A673 (cell line): ENCODE measurements around the gene PRDM4. TPM values are rescaled to one million over a fixed set of nuclear protein-coding genes. Genes with fewer than 3 reads are reported as not detected.

Experiments used
- BruUV-seq: library from RNA; stranded (reverse); fragments of 400-500 nt; replicated peaks from 2 replicates; lab custom pipeline; 2021; lab: Mats Ljungman, UMichigan
- CTCF ChIA-PET: fragments of 300-600 bp; sonication (Branson Sonifier 250); formaldehyde crosslinking; loops from one replicate; lab custom pipeline; 2022; ENCODE audit warnings: antibody characterized with exemption; lab: Charles Lee
- POLR2A ChIA-PET: fragments of 300-600 bp; sonication (Branson Sonifier 250); formaldehyde crosslinking; loops from one replicate; lab custom pipeline; 2022; ENCODE audit warnings: antibody characterized with exemption; ENCODE audit not compliant: low non-redundant PET; lab: Charles Lee
- DNase-seq: peaks from one replicate; pipeline ENCODE4 v3.0.0-alpha.2; 2015; ENCODE audit warnings: low spot score
- H3K27ac ChIP-seq: fragments of 200-600 bp; sonication (generic); 2 replicates; pipeline ENCODE4 v1.5.1; 2016; ENCODE audit warnings: mixed run types, low read depth, mild to moderate bottlenecking, mixed read lengths, antibody characterized with exemption, low read length; ENCODE audit not compliant: poor library complexity, severe bottlenecking
- H3K27me3 ChIP-seq: fragments of 200-600 bp; sonication (generic); replicated peaks from 2 replicates; pipeline ENCODE4 v1.6.1; 2017; ENCODE audit warnings: mixed run types, low read depth, mild to moderate bottlenecking, mixed read lengths, antibody characterized with exemption, low read length; ENCODE audit not compliant: insufficient read depth, poor library complexity
- H3K36me3 ChIP-seq: fragments of 200-600 bp; sonication (generic); 2 replicates; pipeline ENCODE4 v1.6.1; 2016; ENCODE audit warnings: mixed run types, mild to moderate bottlenecking, mixed read lengths, antibody characterized with exemption, low read length; ENCODE audit not compliant: insufficient read depth, poor library complexity, severe bottlenecking
- H3K4me1 ChIP-seq: fragments of 200-600 bp; sonication (generic); 2 replicates; pipeline ENCODE4 v1.6.1; 2017; ENCODE audit warnings: mixed run types, mild to moderate bottlenecking, mixed read lengths, antibody characterized with exemption, low read length; ENCODE audit not compliant: insufficient read depth, poor library complexity, severe bottlenecking
- H3K4me3 ChIP-seq: fragments of 200-600 bp; sonication (generic); 2 replicates; pipeline ENCODE4 v1.5.1; 2016; ENCODE audit warnings: low read depth, mixed run types, mild to moderate bottlenecking, mixed read lengths, low read length; ENCODE audit not compliant: poor library complexity, severe bottlenecking
- H3K9me3 ChIP-seq: fragments of 200-600 bp; sonication (generic); 2 replicates; pipeline ENCODE4 v1.6.1; 2016; ENCODE audit warnings: mixed run types, low read depth, mild to moderate bottlenecking, mixed read lengths, antibody characterized with exemption, low read length; ENCODE audit not compliant: poor library complexity, severe bottlenecking
- CTCF ChIP-seq: fragments of 300-800, 200-600 bp; sonication (generic); conservative IDR thresholded peaks from 2 replicates; pipeline ENCODE4 v1.5.1; 2017; ENCODE audit warnings: low read depth, mild to moderate bottlenecking, antibody characterized with exemption, low read length, moderate library complexity, mixed read lengths
- EZH2 ChIP-seq: fragments of 200-600 bp; sonication (generic); IDR thresholded peaks from 2 replicates; pipeline ENCODE4 v1.6.1; 2017; ENCODE audit warnings: borderline replicate concordance, low read depth, mild to moderate bottlenecking, mixed read lengths, antibody characterized with exemption, low read length; ENCODE audit not compliant: poor library complexity, severe bottlenecking
- intact Hi-C: fragments of 100-400 bp; cut with micrococcal nuclease; formaldehyde crosslinking; loops from one replicate; pipeline ENCODE4 v1.10.0; 2022; ENCODE audit not compliant: unreplicated experiment
- total RNA-seq: library from RNA; stranded (reverse); gene quantifications from 2 replicates; pipeline ENCODE4 v1.2.3, GENCODE V29; 2021

The PRDM4 gene
- total RNA-seq, 1 experiment from 2014 or later: 31.5 TPM

GRCh38 chr12:107759410-107759809, 1.5 kb downstream of the PRDM4 start:
- Histone ChIP-seq H3K36me3 (peaks cover 47% of the 10 kb centered on the region), H3K4me1 (peaks cover 16% of the 10 kb centered on the region), H3K27me3 (no peaks in the 10 kb centered on the region), H3K9me3 (no peaks in the 10 kb centered on the region), H3K4me3 (peak overlapping the region; percentile 95), H3K27ac (peak overlapping the region; percentile 56)
- ChIA-PET CTCF (interaction anchor here (0.6 kb wide), 1 partner anchor 794 kb away, joined by 3 read pairs; no protein-coding TSS in a partner anchor), POLR2A (no interaction called here)
- intact Hi-C loops: no loop called here
- peak; percentile 74 for DNase-seq
- no TSS peak for BruUV-seq
- no peak for TF ChIP-seq CTCF
- no peak for TF ChIP-seq EZH2

GRCh38 chr12:107749083-107749482, 11.9 kb downstream of the PRDM4 start:
- Histone ChIP-seq H3K4me3 (no peak overlapping the region), H3K9me3 (no peaks in the 10 kb centered on the region), H3K36me3 (peaks cover 71% of the 10 kb centered on the region), H3K27me3 (no peaks in the 10 kb centered on the region), H3K4me1 (no peaks in the 10 kb centered on the region), H3K27ac (no peak overlapping the region)
- no peak for TF ChIP-seq EZH2
- TF ChIP-seq CTCF: no peak
- CTCF ChIA-PET: no interaction called here
- DNase-seq: no peak
- intact Hi-C loops: no loop called here
- no TSS peak for BruUV-seq
- POLR2A ChIA-PET: interaction anchor here (0.7 kb wide), 1 partner anchor 404 kb away, joined by 6 read pairs; no protein-coding TSS in a partner anchor

GRCh38 chr12:107748472-107748871, 12.5 kb downstream of the PRDM4 start:
- H3K27ac ChIP-seq: no peak overlapping the region
- H3K4me3 ChIP-seq: no peak overlapping the region
- no peaks in the 10 kb centered on the region for H3K27me3 ChIP-seq
- intact Hi-C loops: no loop called here
- no TSS peak for BruUV-seq
- no peaks in the 10 kb centered on the region for H3K9me3 ChIP-seq
- peaks cover 71% of the 10 kb centered on the region for H3K36me3 ChIP-seq
- no peak for DNase-seq
- H3K4me1 ChIP-seq: no peaks in the 10 kb centered on the region
- CTCF ChIA-PET: interaction anchor here (0.5 kb wide), 1 partner anchor 73 kb away, joined by 4 read pairs; no protein-coding TSS in a partner anchor
- POLR2A ChIA-PET: interaction anchor here (0.7 kb wide), 1 partner anchor 405 kb away, joined by 6 read pairs; no protein-coding TSS in a partner anchor
- no peak for TF ChIP-seq EZH2
- no peak for TF ChIP-seq CTCF
